Measurements from ENCODE around the gene SSX2IP.
"Not testable (repeated sequence)": the region's sequence is repeated elsewhere in the genome, so short reads cannot be mapped to it uniquely, and the experiment has no call there.

Gene SSX2IP

GRCh38 chr1:84675106-84675505, 15.2 kb downstream of the SSX2IP start:
- Mint-ChIP-seq H3K4me3 (no peak overlapping the region), H3K36me3 (ENCODE audit: low read depth) (peaks cover 1% of the 10 kb centered on the region), H3K27me3 (ENCODE audit: low read depth) (no peaks in the 10 kb centered on the region), H3K27ac (no peak overlapping the region), H3K4me1 (ENCODE audit: low read depth) (peaks cover 2% of the 10 kb centered on the region), H3K9me3 (no peaks in the 10 kb centered on the region)

DNA sequence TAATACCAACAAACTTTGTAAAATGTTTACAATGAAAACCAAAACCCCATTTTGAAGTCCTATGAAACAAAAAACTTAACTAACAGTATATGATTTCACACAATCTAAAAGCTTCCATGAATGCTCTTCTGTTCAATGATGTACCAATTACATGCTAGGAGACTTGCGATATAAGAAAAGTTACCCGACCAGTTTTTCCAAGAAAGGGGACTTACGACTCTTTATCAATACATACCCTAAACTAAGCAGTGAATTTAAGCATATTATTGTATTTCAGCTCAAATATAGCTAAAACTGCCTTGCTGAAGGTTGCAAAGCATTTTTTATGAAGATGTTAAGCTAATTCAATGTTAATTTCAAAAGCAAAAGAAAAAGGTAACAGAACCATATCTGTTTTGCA, 15.6 kb downstream of the SSX2IP start:
- Mint-ChIP-seq H3K27ac (no peak overlapping the region), H3K9me3 (no peaks in the 10 kb centered on the region), H3K27me3 (ENCODE audit: low read depth) (no peaks in the 10 kb centered on the region), H3K36me3 (ENCODE audit: low read depth) (peaks cover 1% of the 10 kb centered on the region), H3K4me3 (no peak overlapping the region), H3K4me1 (ENCODE audit: low read depth) (peaks cover 2% of the 10 kb centered on the region)

- H3K4me1 Mint-ChIP-seq (ENCODE audit: low read depth), result peaks cover 2% of the 10 kb centered on the region
- no peaks in the 10 kb centered on the region for H3K9me3 Mint-ChIP-seq
- H3K4me3 Mint-ChIP-seq, result no peak overlapping the region
- H3K27me3 Mint-ChIP-seq (ENCODE audit: low read depth), result no peaks in the 10 kb centered on the region
- H3K27ac Mint-ChIP-seq, result no peak overlapping the region
- peaks cover 1% of the 10 kb centered on the region for H3K36me3 Mint-ChIP-seq (ENCODE audit: low read depth)
These were observed 16.2 kb downstream of the SSX2IP start for GRCh38 chr1:84674021-84674420.

- no peak overlapping the region for H3K27ac Mint-ChIP-seq
- no peaks in the 10 kb centered on the region for H3K27me3 Mint-ChIP-seq (ENCODE audit: low read depth)
- H3K4me3 Mint-ChIP-seq, result no peak overlapping the region
- no peaks in the 10 kb centered on the region for H3K9me3 Mint-ChIP-seq
- peaks cover 2% of the 10 kb centered on the region for H3K4me1 Mint-ChIP-seq (ENCODE audit: low read depth)
- peaks cover 1% of the 10 kb centered on the region for H3K36me3 Mint-ChIP-seq (ENCODE audit: low read depth)
These were observed 18.0 kb downstream of the SSX2IP start for GRCh38 chr1:84672080-84672854.

GRCh38 chr1:84669831-84670230, 20.4 kb downstream of the SSX2IP start:
- H3K27me3 Mint-ChIP-seq (ENCODE audit: low read depth), result no peaks in the 10 kb centered on the region
- H3K36me3 Mint-ChIP-seq (ENCODE audit: low read depth), result no peaks in the 10 kb centered on the region
- no peak overlapping the region for H3K27ac Mint-ChIP-seq
- no peaks in the 10 kb centered on the region for H3K9me3 Mint-ChIP-seq
- no peak overlapping the region for H3K4me3 Mint-ChIP-seq
- peaks cover 2% of the 10 kb centered on the region for H3K4me1 Mint-ChIP-seq (ENCODE audit: low read depth)

GRCh38 chr1:84668185-84668584, 22.1 kb downstream of the SSX2IP start:
- H3K4me3 Mint-ChIP-seq, result no peak overlapping the region
- no peaks in the 10 kb centered on the region for H3K27me3 Mint-ChIP-seq (ENCODE audit: low read depth)
- no peak overlapping the region for H3K27ac Mint-ChIP-seq

GRCh38 chr1:84665703-84666317, 24.5 kb downstream of the SSX2IP start:
- no peak overlapping the region for H3K27ac Mint-ChIP-seq
- H3K27me3 Mint-ChIP-seq (ENCODE audit: low read depth), result no peaks in the 10 kb centered on the region
- H3K9me3 Mint-ChIP-seq, result no peaks in the 10 kb centered on the region
- peaks cover 4% of the 10 kb centered on the region for H3K36me3 Mint-ChIP-seq (ENCODE audit: low read depth)
- H3K4me1 Mint-ChIP-seq (ENCODE audit: low read depth), result no peaks in the 10 kb centered on the region
- H3K4me3 Mint-ChIP-seq, result no peak overlapping the region

More at GRCh38 chr1:84668185-84668584, 22.1 kb downstream of the SSX2IP start:
- Mint-ChIP-seq H3K36me3 (ENCODE audit: low read depth) (no peaks in the 10 kb centered on the region), H3K4me1 (ENCODE audit: low read depth) (peaks cover 2% of the 10 kb centered on the region), H3K9me3 (no peaks in the 10 kb centered on the region)

- H3K9me3 Mint-ChIP-seq, result no peaks in the 10 kb centered on the region
- H3K4me1 Mint-ChIP-seq (ENCODE audit: low read depth), result no peaks in the 10 kb centered on the region
- H3K27ac Mint-ChIP-seq, result no peak overlapping the region
- peaks cover 20% of the 10 kb centered on the region for H3K36me3 Mint-ChIP-seq (ENCODE audit: low read depth)
- no peak overlapping the region for H3K4me3 Mint-ChIP-seq
- H3K27me3 Mint-ChIP-seq (ENCODE audit: low read depth), result no peaks in the 10 kb centered on the region
These were observed 37.1 kb downstream of the SSX2IP start for GRCh38 chr1:84653130-84653677.

DNA sequence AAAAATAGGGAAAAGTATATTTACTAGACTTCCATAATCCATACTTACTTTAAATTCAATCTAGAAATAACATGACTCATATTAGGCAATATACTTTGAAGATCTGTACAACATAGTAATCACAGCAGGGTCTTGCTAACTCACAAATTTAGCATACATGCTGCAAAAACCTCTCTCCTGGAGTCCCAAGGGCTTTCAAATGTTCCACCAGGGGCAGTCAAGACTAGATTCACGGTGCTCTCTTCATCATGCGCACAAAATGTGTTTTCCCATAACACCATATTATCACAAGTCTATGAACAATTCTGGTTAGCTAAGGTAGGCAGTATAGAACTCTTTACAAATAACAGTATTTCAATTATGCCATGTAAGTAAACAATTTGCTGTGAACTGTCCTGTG, 45.8 kb downstream of the SSX2IP start:
- Mint-ChIP-seq H3K9me3 (no peaks in the 10 kb centered on the region), H3K27ac (no peak overlapping the region), H3K27me3 (ENCODE audit: low read depth) (no peaks in the 10 kb centered on the region), H3K36me3 (ENCODE audit: low read depth) (peaks cover 9% of the 10 kb centered on the region), H3K4me3 (no peak overlapping the region), H3K4me1 (ENCODE audit: low read depth) (no peaks in the 10 kb centered on the region)

DNA sequence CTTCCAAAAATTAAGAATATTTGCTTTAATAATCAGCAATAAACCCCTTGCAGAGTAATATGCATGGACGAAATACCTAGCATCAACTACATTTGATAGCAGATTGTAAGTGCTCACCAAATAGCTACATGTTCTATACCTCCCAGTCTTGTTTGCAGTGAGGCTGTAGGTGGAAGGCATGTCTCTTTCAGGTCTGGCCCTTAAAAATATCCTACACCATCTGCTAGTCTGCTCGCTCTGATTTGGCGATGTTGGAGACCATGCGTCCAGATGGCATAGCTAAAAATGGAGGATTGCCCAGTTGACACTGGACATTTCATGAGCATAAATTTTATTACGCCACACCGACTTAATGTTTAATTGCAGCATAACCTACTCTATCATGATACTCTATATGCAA, 47.1 kb downstream of the SSX2IP start:
- H3K4me1 Mint-ChIP-seq (ENCODE audit: low read depth), result no peaks in the 10 kb centered on the region
- no peaks in the 10 kb centered on the region for H3K27me3 Mint-ChIP-seq (ENCODE audit: low read depth)
- peaks cover 9% of the 10 kb centered on the region for H3K36me3 Mint-ChIP-seq (ENCODE audit: low read depth)
- no peak overlapping the region for H3K4me3 Mint-ChIP-seq
- H3K27ac Mint-ChIP-seq, result no peak overlapping the region
- H3K9me3 Mint-ChIP-seq, result no peaks in the 10 kb centered on the region

DNA sequence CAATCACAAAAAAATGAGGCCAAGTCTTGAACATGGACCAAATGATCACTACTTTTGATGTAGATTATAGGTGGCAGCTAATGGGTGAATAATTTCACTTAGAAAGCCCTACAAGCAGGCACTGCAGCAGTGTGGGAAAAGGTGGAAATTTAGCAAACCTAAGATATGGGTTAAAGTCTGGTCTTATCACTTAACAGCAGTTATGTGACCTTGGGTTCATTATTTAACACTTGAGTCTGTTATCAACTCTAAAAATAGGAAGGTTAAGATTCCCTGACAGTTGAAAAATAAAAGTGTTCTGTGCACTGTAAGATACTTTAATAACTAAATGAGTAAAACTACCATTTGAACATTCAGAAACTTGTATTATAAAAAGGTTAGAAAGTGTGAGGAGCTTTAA, 47.5 kb downstream of the SSX2IP start:
- Mint-ChIP-seq H3K36me3 (ENCODE audit: low read depth) (peaks cover 9% of the 10 kb centered on the region), H3K4me3 (no peak overlapping the region), H3K9me3 (no peaks in the 10 kb centered on the region), H3K4me1 (ENCODE audit: low read depth) (no peaks in the 10 kb centered on the region), H3K27me3 (ENCODE audit: low read depth) (no peaks in the 10 kb centered on the region), H3K27ac (no peak overlapping the region)

GRCh38 chr1:84639731-84640130, 50.5 kb downstream of the SSX2IP start:
- not testable (repeated sequence) for H3K4me1 Mint-ChIP-seq (ENCODE audit: low read depth); H3K9me3 Mint-ChIP-seq; H3K27me3 Mint-ChIP-seq (ENCODE audit: low read depth); H3K36me3 Mint-ChIP-seq (ENCODE audit: low read depth); H3K27ac Mint-ChIP-seq; H3K4me3 Mint-ChIP-seq

DNA sequence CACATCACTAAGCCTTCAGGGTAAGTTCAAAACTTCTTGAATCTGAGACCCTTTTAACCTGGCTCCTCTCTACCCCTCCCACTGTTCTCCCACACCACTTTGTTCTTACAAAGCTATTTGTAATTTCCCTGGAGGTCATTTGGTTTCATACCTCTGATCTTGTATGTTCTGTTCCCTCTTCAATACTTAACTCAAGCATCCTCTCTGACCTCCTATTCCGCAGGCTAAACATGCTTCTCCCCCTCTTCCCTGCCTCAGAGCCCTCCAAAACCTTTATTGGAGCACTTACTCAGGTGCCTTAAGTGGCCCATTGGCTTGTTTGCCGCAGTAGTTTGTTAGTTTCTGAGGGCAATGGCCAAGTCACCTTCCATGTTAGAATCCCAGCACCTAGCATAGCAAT, 54.8 kb downstream of the SSX2IP start:
- Mint-ChIP-seq H3K27ac (no peak overlapping the region), H3K27me3 (ENCODE audit: low read depth) (peaks cover 6% of the 10 kb centered on the region), H3K4me3 (no peak overlapping the region), H3K9me3 (no peaks in the 10 kb centered on the region), H3K36me3 (ENCODE audit: low read depth) (no peaks in the 10 kb centered on the region), H3K4me1 (ENCODE audit: low read depth) (peaks cover 7% of the 10 kb centered on the region)

DNA sequence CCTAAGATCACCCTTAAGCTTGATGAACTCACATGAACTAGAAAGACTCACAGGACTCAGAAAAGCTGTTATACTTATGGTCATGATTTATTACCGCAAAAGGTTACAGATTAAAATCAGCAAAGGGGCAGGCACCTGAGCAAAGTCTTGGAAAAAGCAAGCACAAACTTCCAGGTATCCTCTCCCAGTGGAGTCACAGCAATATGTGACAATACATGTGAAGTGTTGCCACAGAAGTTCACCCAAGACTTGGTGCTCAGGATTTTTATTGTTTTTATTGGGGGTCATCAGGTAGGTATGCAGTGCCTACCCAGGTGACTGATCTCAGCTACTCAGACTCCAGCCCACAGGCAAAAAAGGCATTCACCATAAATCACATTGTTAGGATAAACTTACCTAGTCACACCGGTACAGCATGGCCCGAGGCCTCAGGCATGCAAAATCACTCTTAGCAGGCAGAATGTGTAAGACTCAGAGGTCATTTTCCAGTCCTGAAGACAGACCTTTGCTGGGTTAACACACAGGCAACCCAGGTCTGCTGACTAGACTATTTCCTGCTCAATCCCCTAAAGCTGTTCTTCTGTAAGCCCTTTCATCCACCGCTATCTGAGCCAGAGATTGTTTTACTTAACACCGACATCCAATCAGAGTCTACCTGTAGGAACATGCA, 55.6 kb downstream of the SSX2IP start:
- H3K27me3 Mint-ChIP-seq (ENCODE audit: low read depth), result peaks cover 6% of the 10 kb centered on the region
- H3K4me1 Mint-ChIP-seq (ENCODE audit: low read depth), result peaks cover 7% of the 10 kb centered on the region

More for the DNA sequence above, 55.6 kb downstream of the SSX2IP start:
- H3K9me3 Mint-ChIP-seq, result no peaks in the 10 kb centered on the region
- no peaks in the 10 kb centered on the region for H3K36me3 Mint-ChIP-seq (ENCODE audit: low read depth)
- no peak overlapping the region for H3K27ac Mint-ChIP-seq
- no peak overlapping the region for H3K4me3 Mint-ChIP-seq
